Neural crest cell (in vitro differentiated cells): Measurements from ENCODE around the gene MYCN. TPM values are rescaled to one million over a fixed set of nuclear protein-coding genes. Genes with fewer than 3 reads are reported as not detected.

ENCODE experiments used
- DNase-seq: peaks from one replicate; pipeline ENCODE4 v3.0.0; 2021; ENCODE audit warnings: low read depth, mixed read lengths, low spot score
- H3K27ac Mint-ChIP-seq: one replicate; pipeline ENCODE4 v1.8.0; 2021; ENCODE audit warnings: mild to moderate bottlenecking, mixed read lengths; ENCODE audit not compliant: unreplicated experiment
- H3K27me3 Mint-ChIP-seq: 2 replicates; pipeline ENCODE4 v1.8.0; 2021; ENCODE audit warnings: low read depth, mild to moderate bottlenecking, mixed read lengths
- H3K36me3 Mint-ChIP-seq: 2 replicates; pipeline ENCODE4 v1.8.0; 2021; ENCODE audit warnings: low read depth, mild to moderate bottlenecking, mixed read lengths
- H3K4me1 Mint-ChIP-seq: 2 replicates; pipeline ENCODE4 v1.8.0; 2021; ENCODE audit warnings: mixed read lengths
- H3K4me3 Mint-ChIP-seq: one replicate; pipeline ENCODE4 v1.8.0; 2021; ENCODE audit warnings: mild to moderate bottlenecking, mixed read lengths
- H3K9me3 Mint-ChIP-seq: 2 replicates; pipeline ENCODE4 v1.8.0; 2021; ENCODE audit warnings: mixed read lengths
- CTCF ChIP-seq: fragments of 200-600 bp; sonication (generic); conservative IDR thresholded peaks from 2 replicates; pipeline ENCODE4 v1.5.0; 2021; ENCODE audit warnings: antibody characterized with exemption, mild to moderate bottlenecking
- total RNA-seq: library from RNA; stranded (reverse); gene quantifications from 2 replicates; pipeline ENCODE4 v1.2.1, GENCODE V29; 2021

Gene MYCN
- total RNA-seq, 1 donor from 2014 or later: 144 TPM

- DNase-seq: no peak
- Mint-ChIP-seq H3K36me3 (no peaks in the 10 kb centered on the region), H3K4me3 (no peak overlapping the region), H3K27me3 (no peaks in the 10 kb centered on the region), H3K9me3 (no peaks in the 10 kb centered on the region), H3K27ac (no peak overlapping the region), H3K4me1 (peaks cover 47% of the 10 kb centered on the region)
- no peak for TF ChIP-seq CTCF
Observed at GRCh38 chr2:15983496-15983895, 43.1 kb downstream of the MYCN start.

- Mint-ChIP-seq H3K27me3 (no peaks in the 10 kb centered on the region), H3K9me3 (no peaks in the 10 kb centered on the region), H3K4me3 (peak overlapping the region; percentile 75), H3K27ac (peak overlapping the region; percentile 21), H3K36me3 (no peaks in the 10 kb centered on the region), H3K4me1 (peaks cover 49% of the 10 kb centered on the region)
- TF ChIP-seq CTCF: no peak
- peak; percentile 64 for DNase-seq
Observed at GRCh38 chr2:15984368-15985255, 44.3 kb downstream of the MYCN start.

GRCh38 chr2:15985531-15985930 lies 45.2 kb downstream of the MYCN start:
- H3K27me3 Mint-ChIP-seq: no peaks in the 10 kb centered on the region
- H3K36me3 Mint-ChIP-seq: no peaks in the 10 kb centered on the region
- H3K9me3 Mint-ChIP-seq: no peaks in the 10 kb centered on the region
- H3K4me3 Mint-ChIP-seq: no peak overlapping the region
- TF ChIP-seq CTCF: no peak
- H3K4me1 Mint-ChIP-seq: peaks cover 45% of the 10 kb centered on the region
- DNase-seq: no peak
- H3K27ac Mint-ChIP-seq: no peak overlapping the region

GRCh38 chr2:15986068-15986560 lies 45.8 kb downstream of the MYCN start:
- Mint-ChIP-seq H3K27me3 (no peaks in the 10 kb centered on the region), H3K4me1 (peaks cover 44% of the 10 kb centered on the region), H3K27ac (no peak overlapping the region), H3K36me3 (no peaks in the 10 kb centered on the region), H3K9me3 (no peaks in the 10 kb centered on the region), H3K4me3 (no peak overlapping the region)
- no peak for DNase-seq
- no peak for TF ChIP-seq CTCF

- no peaks in the 10 kb centered on the region for H3K27me3 Mint-ChIP-seq
- H3K27ac Mint-ChIP-seq: no peak overlapping the region
- no peak for TF ChIP-seq CTCF
- H3K4me3 Mint-ChIP-seq: no peak overlapping the region
- peaks cover 41% of the 10 kb centered on the region for H3K4me1 Mint-ChIP-seq
- H3K9me3 Mint-ChIP-seq: no peaks in the 10 kb centered on the region
- DNase-seq: no peak
- H3K36me3 Mint-ChIP-seq: no peaks in the 10 kb centered on the region
Observed at GRCh38 chr2:15986644-15987043, 46.3 kb downstream of the MYCN start.
